Osteocyte (in vitro differentiated cells): ENCODE measurements around the gene FGF22. TPM values are rescaled to one million over a fixed set of nuclear protein-coding genes. Genes with fewer than 3 reads are reported as not detected.
"Not testable (repeated sequence)": the region's sequence is repeated elsewhere in the genome, so short reads cannot be mapped to it uniquely, and the experiment has no call there.

Experiments
- DNase-seq: peaks from one replicate; pipeline ENCODE4 v3.0.0; 2021; ENCODE audit warnings: mixed read lengths; ENCODE audit not compliant: unreplicated experiment; ENCODE audit errors: extremely low spot score
- H3K27ac Mint-ChIP-seq: one replicate; pipeline ENCODE4 v1.8.0; 2021; ENCODE audit warnings: mild to moderate bottlenecking, mixed read lengths; ENCODE audit not compliant: unreplicated experiment
- H3K27me3 Mint-ChIP-seq: one replicate; pipeline ENCODE4 v1.8.0; 2021; ENCODE audit warnings: mixed read lengths; ENCODE audit not compliant: unreplicated experiment
- H3K36me3 Mint-ChIP-seq: one replicate; pipeline ENCODE4 v1.8.0; 2021; ENCODE audit warnings: mixed read lengths; ENCODE audit not compliant: unreplicated experiment
- H3K4me1 Mint-ChIP-seq: one replicate; pipeline ENCODE4 v1.8.0; 2021; ENCODE audit warnings: mixed read lengths; ENCODE audit not compliant: unreplicated experiment
- H3K4me3 Mint-ChIP-seq: one replicate; pipeline ENCODE4 v1.8.0; 2021; ENCODE audit warnings: mild to moderate bottlenecking, moderate library complexity, mixed read lengths; ENCODE audit not compliant: unreplicated experiment
- H3K9me3 Mint-ChIP-seq: one replicate; pipeline ENCODE4 v1.8.0; 2021; ENCODE audit warnings: mixed read lengths; ENCODE audit not compliant: unreplicated experiment
- total RNA-seq: library from RNA; stranded (reverse); gene quantifications from 2 replicates; pipeline ENCODE4 v1.2.1, GENCODE V29; 2021
- TF ChIP-seq, protein P1 (sequence below): fragments of 200-600 bp; sonication (generic); IDR thresholded peaks from 2 replicates; pipeline ENCODE4 v1.5.0; 2021; ENCODE audit warnings: antibody characterized with exemption, mild to moderate bottlenecking, moderate library complexity

The FGF22 gene
- total RNA-seq, 1 donor from 2014 or later, result 0.81 TPM

DNA sequence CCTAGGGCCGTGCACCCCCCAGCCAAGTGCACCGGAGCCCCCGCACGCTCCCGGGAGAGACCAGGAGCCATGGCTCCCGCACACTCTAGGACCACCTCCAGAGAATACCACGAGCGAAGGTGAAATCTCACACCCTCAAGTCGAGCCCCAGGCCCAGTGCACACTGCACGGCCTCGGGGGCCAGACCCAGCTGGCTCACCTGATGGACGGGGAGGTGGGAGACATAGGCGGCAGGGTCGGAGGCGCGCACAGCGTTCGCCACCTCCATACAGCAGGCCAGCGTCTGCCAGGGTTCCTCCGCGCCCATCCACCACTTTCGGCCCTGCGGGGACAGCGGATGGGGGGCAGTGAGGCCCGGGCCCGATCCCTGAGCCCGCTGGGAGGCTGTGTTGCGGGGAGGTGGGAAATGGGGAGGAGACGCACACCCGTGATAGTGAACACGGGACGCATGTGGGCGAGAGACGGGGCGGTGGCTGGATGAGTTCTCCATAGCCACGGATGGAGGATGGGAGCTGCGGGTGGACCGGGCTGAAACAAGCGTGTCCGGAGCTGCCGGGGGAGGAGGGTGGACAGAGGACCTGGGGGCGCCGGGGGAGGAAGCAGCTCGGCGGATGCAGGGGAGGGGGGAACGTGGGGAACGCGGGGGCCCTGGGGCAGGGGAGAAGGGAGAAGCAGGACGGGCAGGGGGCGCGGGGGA lies 19.4 kb upstream of the FGF22 start:
- H3K4me3 Mint-ChIP-seq, result no peak overlapping the region
- H3K27ac Mint-ChIP-seq, result no peak overlapping the region
- H3K27me3 Mint-ChIP-seq, result no peaks in the 10 kb centered on the region
- H3K9me3 Mint-ChIP-seq, result no peaks in the 10 kb centered on the region
- H3K4me1 Mint-ChIP-seq, result peaks cover 18% of the 10 kb centered on the region
- TF ChIP-seq, protein P1, sequence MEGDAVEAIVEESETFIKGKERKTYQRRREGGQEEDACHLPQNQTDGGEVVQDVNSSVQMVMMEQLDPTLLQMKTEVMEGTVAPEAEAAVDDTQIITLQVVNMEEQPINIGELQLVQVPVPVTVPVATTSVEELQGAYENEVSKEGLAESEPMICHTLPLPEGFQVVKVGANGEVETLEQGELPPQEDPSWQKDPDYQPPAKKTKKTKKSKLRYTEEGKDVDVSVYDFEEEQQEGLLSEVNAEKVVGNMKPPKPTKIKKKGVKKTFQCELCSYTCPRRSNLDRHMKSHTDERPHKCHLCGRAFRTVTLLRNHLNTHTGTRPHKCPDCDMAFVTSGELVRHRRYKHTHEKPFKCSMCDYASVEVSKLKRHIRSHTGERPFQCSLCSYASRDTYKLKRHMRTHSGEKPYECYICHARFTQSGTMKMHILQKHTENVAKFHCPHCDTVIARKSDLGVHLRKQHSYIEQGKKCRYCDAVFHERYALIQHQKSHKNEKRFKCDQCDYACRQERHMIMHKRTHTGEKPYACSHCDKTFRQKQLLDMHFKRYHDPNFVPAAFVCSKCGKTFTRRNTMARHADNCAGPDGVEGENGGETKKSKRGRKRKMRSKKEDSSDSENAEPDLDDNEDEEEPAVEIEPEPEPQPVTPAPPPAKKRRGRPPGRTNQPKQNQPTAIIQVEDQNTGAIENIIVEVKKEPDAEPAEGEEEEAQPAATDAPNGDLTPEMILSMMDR, result no peak
- DNase-seq, result no peak
- peaks cover 12% of the 10 kb centered on the region for H3K36me3 Mint-ChIP-seq

DNA sequence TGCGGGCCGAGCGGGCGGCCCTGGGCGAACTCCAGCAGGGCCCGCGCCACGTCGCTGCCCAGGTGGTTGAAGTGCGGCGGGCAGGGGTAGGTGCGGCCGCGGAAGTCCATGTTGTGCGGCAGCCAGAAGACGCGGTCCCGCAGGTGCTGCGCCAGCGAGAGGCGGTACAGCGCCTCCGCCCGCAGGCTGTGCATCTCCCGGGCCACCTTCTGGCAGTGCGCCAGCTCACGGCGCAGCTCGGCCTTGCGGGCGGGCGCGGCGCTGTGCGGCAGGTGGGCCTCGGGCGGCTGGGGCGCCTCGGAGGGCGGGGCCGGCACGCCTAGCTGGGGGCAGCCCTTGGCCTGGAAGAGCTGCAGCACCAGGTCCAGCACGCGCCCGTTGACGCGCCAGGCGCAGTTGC lies 18.5 kb upstream of the FGF22 start:
- peaks cover 23% of the 10 kb centered on the region for H3K4me1 Mint-ChIP-seq
- not testable (repeated sequence) for H3K27ac Mint-ChIP-seq, H3K27me3 Mint-ChIP-seq, H3K4me3 Mint-ChIP-seq, DNase-seq, H3K9me3 Mint-ChIP-seq
- peaks cover 10% of the 10 kb centered on the region for H3K36me3 Mint-ChIP-seq

DNA sequence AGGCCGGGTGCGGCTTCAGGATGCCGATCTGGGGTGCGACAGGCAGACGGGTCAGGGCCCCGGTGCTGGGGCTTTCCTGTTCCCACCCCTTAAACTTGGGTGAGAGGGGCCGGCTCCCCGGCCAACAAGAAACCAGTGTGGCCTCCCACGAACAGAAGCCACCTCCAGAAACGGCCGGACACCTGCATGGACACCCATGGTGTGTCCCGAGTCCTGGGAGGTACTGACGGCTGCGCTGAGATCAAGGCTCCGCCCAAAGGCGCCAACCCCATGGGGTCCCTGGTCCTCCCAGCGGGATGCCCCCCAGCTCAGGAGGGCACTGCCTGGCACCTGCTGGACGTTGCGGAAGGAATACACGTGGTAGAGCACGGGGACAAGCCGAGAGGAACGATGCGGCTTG lies 17.9 kb upstream of the FGF22 start:
- Mint-ChIP-seq H3K9me3 (no peaks in the 10 kb centered on the region), H3K36me3 (peaks cover 11% of the 10 kb centered on the region), H3K27ac (no peak overlapping the region), H3K4me1 (peaks cover 28% of the 10 kb centered on the region), H3K27me3 (no peaks in the 10 kb centered on the region), H3K4me3 (no peak overlapping the region)
- TF ChIP-seq, protein P1, result no peak
- DNase-seq, result no peak

DNA sequence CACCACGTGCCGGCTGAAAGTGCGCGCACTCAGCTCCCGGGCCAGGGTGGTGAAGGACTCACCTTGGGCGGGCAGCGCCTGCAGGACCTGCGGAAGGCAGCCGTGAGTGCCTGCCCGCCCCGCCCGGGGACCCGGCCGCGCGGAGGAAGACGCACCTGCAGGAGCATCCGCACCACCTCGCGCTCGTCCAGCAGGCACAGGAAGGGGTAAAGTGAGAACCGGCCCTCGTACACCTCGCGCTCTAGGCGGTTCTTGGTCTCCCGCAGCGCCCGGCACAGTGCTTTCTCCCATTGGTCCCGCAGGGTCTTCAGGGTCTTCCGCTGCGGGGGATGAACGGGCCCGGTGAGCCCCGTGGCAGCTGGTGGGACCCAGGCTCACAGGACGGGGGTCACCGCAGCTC lies 17.0 kb upstream of the FGF22 start:
- Mint-ChIP-seq H3K9me3 (no peaks in the 10 kb centered on the region), H3K27me3 (no peaks in the 10 kb centered on the region), H3K27ac (no peak overlapping the region), H3K4me1 (peaks cover 35% of the 10 kb centered on the region), H3K36me3 (peaks cover 12% of the 10 kb centered on the region), H3K4me3 (no peak overlapping the region)
- TF ChIP-seq, protein P1, result no peak
- no peak for DNase-seq

DNA sequence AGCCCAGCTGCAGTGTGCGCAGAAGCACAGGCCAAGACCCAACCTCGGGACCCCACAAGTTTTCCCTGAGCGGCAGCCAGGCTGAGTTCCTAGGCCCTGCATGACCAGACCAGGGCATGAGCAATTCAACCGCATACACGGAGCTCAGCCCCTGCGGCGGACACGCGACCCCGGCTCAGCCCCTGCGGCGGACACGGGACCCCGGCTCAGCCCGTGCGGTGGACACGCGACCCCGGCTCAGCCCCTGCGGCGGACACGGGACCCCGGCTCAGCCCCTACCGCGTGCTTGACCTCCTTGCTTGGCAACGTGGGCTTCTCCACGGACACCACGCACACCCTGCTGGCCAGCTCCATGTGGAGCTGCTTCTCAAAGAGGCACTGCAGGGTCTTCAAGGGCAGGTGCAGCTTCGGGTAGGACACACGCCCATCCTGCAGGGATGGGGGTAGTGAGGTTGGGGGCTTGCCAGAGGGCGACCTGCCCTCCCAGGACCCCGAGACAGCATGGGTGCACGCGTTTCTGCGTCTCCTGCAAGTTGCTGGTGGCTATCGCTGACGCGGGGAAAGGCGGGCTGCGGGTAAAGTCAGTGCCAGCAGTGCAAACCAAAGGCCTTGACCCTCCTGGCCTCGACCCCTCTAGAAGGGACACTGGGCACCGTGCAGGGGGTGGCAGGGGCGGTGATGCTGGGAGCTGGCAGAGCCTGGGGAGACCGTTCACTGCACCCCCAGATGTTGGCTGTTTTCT lies 16.3 kb upstream of the FGF22 start:
- H3K9me3 Mint-ChIP-seq, result no peaks in the 10 kb centered on the region
- TF ChIP-seq, protein P1, result no peak

More for the DNA sequence above, 16.3 kb upstream of the FGF22 start:
- Mint-ChIP-seq H3K36me3 (peaks cover 14% of the 10 kb centered on the region), H3K27me3 (no peaks in the 10 kb centered on the region), H3K4me1 (peaks cover 37% of the 10 kb centered on the region), H3K27ac (peak overlapping the region; percentile 78), H3K4me3 (peak overlapping the region; percentile 5)
- no peak for DNase-seq
